Endothelial cell of umbilical vein (primary cell): ENCODE measurements around the gene REPS1. TPM values are rescaled to one million over a fixed set of nuclear protein-coding genes. Genes with fewer than 3 reads are reported as not detected.

Source experiments
- BruUV-seq: library from RNA; stranded (reverse); fragments of 400-500 nt; replicated peaks from 2 replicates; lab custom pipeline; 2021; lab: Mats Ljungman, UMichigan
- CTCF ChIA-PET: fragments of 300-600, 350-600 bp; sonication (Branson Sonifier 250); formaldehyde crosslinking; loops from one replicate; lab custom pipeline; 2021; ENCODE audit warnings: antibody characterized with exemption, inconsistent platforms; lab: Charles Lee
- POLR2A ChIA-PET: fragments of 300-600, 350-600 bp; sonication (Branson Sonifier 250); formaldehyde crosslinking; loops from one replicate; lab custom pipeline; 2021; ENCODE audit warnings: antibody characterized with exemption, inconsistent platforms; lab: Charles Lee
- DNase-seq: peaks from one replicate; pipeline ENCODE4 v3.0.0-alpha.2; 2011; ENCODE audit warnings: low read depth, low spot score
- FAIRE-seq: peaks from 2 replicates; lab custom pipeline; 2011; peaks lifted over from hg19 to GRCh38; lab: Jason Lieb, UNC
- H2AFZ ChIP-seq: 2 replicates; pipeline ENCODE4 v1.6.0; 2012; ENCODE audit warnings: low read depth, low read length, control low read depth, inconsistent platforms
- H3K27ac ChIP-seq: 2 replicates; pipeline ENCODE4 v1.5.1; 2011; ENCODE audit warnings: low read depth, mild to moderate bottlenecking, control low read depth, low read length, moderate library complexity; ENCODE audit not compliant: insufficient read depth
- H3K27me3 ChIP-seq, 2 experiments: 2 replicates each; pipeline versions ENCODE4 v1.6.0 to v1.6.1; 2011; ENCODE audit warnings: low read length in 2 of 2, mixed read lengths in 1 of 2; ENCODE audit not compliant: control insufficient read depth in 2 of 2, insufficient read depth in 2 of 2
- H3K36me3 ChIP-seq, 2 experiments: 2 replicates in 1 of 2; 3 replicates in 1 of 2; pipeline ENCODE4 v1.5.1; 2011; ENCODE audit warnings: low read length in 2 of 2, mild to moderate bottlenecking in 1 of 2, moderate library complexity in 1 of 2; ENCODE audit not compliant: control insufficient read depth in 2 of 2, insufficient read depth in 2 of 2; ENCODE audit errors: extremely low read depth in 1 of 2
- H3K4me1 ChIP-seq: 3 replicates; pipeline ENCODE4 v1.5.1; 2011; ENCODE audit warnings: mild to moderate bottlenecking, low read length; ENCODE audit not compliant: control insufficient read depth, insufficient read depth; ENCODE audit errors: extremely low read depth
- H3K4me2 ChIP-seq: 2 replicates; pipeline ENCODE4 v1.6.1; 2011; ENCODE audit warnings: low read length, control low read depth, mixed read lengths; ENCODE audit not compliant: insufficient read depth
- H3K4me3 ChIP-seq, 3 experiments: fragments of 200-600 bp in 1 of 3; sonication (generic), shearing (Covaris generic) in 1 of 3; replicated peaks in 1 of 3; 2 replicates each; pipeline ENCODE4 v1.5.1; 2011 to 2016; ENCODE audit warnings: control low read depth in 3 of 3, low read length in 3 of 3, mild to moderate bottlenecking in 2 of 3, inconsistent platforms in 1 of 3, low read depth in 1 of 3, moderate library complexity in 1 of 3; ENCODE audit not compliant: insufficient read depth in 1 of 3
- H3K79me2 ChIP-seq: 2 replicates; pipeline ENCODE4 v1.6.0; 2012; ENCODE audit warnings: low read length, inconsistent platforms; ENCODE audit not compliant: control insufficient read depth, insufficient read depth
- H3K9ac ChIP-seq: replicated peaks from 2 replicates; pipeline ENCODE3; 2011; ENCODE audit warnings: low read length, control low read depth; ENCODE audit not compliant: insufficient read depth; ENCODE audit errors: extremely low read depth
- H3K9me1 ChIP-seq: replicated peaks from 3 replicates; pipeline ENCODE4 v1.6.0; 2011; ENCODE audit warnings: mild to moderate bottlenecking, low read length; ENCODE audit not compliant: control insufficient read depth, insufficient read depth; ENCODE audit errors: extremely low read depth
- H3K9me3 ChIP-seq: replicated peaks from 2 replicates; pipeline ENCODE4 v1.5.1; 2012; ENCODE audit warnings: low read length, inconsistent platforms; ENCODE audit not compliant: control insufficient read depth, insufficient read depth
- H4K20me1 ChIP-seq: replicated peaks from 2 replicates; pipeline ENCODE3; 2011; ENCODE audit warnings: mild to moderate bottlenecking, low read length; ENCODE audit not compliant: control insufficient read depth, insufficient read depth; ENCODE audit errors: extremely low read depth
- CTCF ChIP-seq, 2 donors: IDR thresholded peaks; 1 replicate in 1 of 2; 2 replicates in 1 of 2; pipeline ENCODE4 v1.5.1; 2011; ENCODE audit warnings: low read length in 2 of 2, mild to moderate bottlenecking in 2 of 2, moderate library complexity in 2 of 2, control low read depth in 1 of 2, inconsistent platforms in 1 of 2, low read depth in 1 of 2; ENCODE audit not compliant: insufficient read depth in 1 of 2; ENCODE audit errors: extremely low read depth in 1 of 2
- EZH2 ChIP-seq: IDR thresholded peaks from 2 replicates; pipeline ENCODE4 v1.6.1; 2012; ENCODE audit warnings: borderline replicate concordance, low read depth, mild to moderate bottlenecking, moderate library complexity, low read length, inconsistent platforms; ENCODE audit not compliant: severe bottlenecking
- FOS ChIP-seq: IDR thresholded peaks from 2 replicates; pipeline ENCODE4 v1.6.1; 2011; ENCODE audit warnings: mild to moderate bottlenecking, low read length, moderate library complexity, borderline replicate concordance; ENCODE audit not compliant: insufficient read depth
- GATA2 ChIP-seq: IDR thresholded peaks from 2 replicates; pipeline ENCODE4 v1.7.0; 2011; ENCODE audit warnings: low read depth, mild to moderate bottlenecking, moderate library complexity, mixed read lengths, low read length; ENCODE audit not compliant: insufficient read length, insufficient read depth
- JUN ChIP-seq: IDR thresholded peaks from 2 replicates; pipeline ENCODE4 v1.6.1; 2011; ENCODE audit warnings: borderline replicate concordance, low read depth; ENCODE audit not compliant: insufficient read length, insufficient read depth
- MYC ChIP-seq: IDR thresholded peaks from one replicate; pipeline ENCODE4 v1.6.1; 2011; ENCODE audit warnings: mild to moderate bottlenecking, low read depth, low read length
- POLR2A ChIP-seq: IDR thresholded peaks from 2 replicates; pipeline ENCODE4 v1.6.1; 2012; ENCODE audit warnings: low read depth, mild to moderate bottlenecking, control low read depth, low read length
- POLR2AphosphoS5 ChIP-seq: IDR thresholded peaks from 2 replicates; pipeline ENCODE4 v1.6.1; 2012; ENCODE audit warnings: low read depth, mild to moderate bottlenecking, control low read depth, low read length, moderate library complexity; ENCODE audit not compliant: insufficient read depth
- dilution Hi-C: fragments of 300-500 bp; cut with MboI; formaldehyde crosslinking; loops from one replicate; pipeline ENCODE4 v1.15.0; 2019; ENCODE audit warnings: low sequenced_read_pairs; ENCODE audit not compliant: extremely low pct_ligation_motif_present
- intact Hi-C: fragments of 100-400 bp; cut with micrococcal nuclease; formaldehyde crosslinking; loops from one replicate; pipeline ENCODE4 v1.10.0; 2022
- polyA plus RNA-seq, 4 experiments: library from polyadenylated mRNA; depleted of rRNA in 3 of 4; stranded (reverse) in 3 of 4; unstranded in 1 of 4; fragments of >200 nt; gene quantifications; 2 replicates each; pipeline versions ENCODE4 v1.2.1 to v1.2.3, GENCODE V29; 2011 to 2012; ENCODE audit warnings: missing spikeins in 1 of 4
- total RNA-seq: library from RNA; stranded (reverse); gene quantifications from 2 replicates; pipeline ENCODE4 v1.2.3, GENCODE V29; 2021
- TF ChIP-seq, protein P1 (sequence below): IDR thresholded peaks from 2 replicates; pipeline ENCODE4 v1.6.1; 2011; ENCODE audit not compliant: insufficient read depth, insufficient read length

REPS1 gene
- total and polyA plus RNA-seq, 2 donors (not counting 3 experiments of a cell fraction or from before 2014, with no cell fraction given), result 20.6 to 35.0 TPM

DNA sequence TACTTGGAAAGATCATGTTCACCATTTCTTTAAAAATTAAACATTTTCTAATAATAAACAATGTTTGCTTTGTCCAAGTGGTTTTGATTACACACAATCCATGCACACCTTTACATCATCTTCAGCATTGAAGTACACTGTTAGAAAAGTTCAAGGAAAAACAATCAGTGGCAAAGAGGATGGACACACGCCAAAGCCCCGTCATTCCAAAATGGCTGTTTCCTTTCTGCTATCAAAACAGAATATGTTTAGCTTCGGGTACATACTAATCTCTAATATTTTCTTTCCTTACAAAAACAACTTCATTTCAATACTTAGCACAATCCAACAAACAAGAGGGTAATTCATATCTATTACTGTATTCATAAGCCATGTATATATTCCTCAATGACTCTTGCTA is 24.5 kb downstream of the REPS1 start:
- no TSS peak for BruUV-seq
- DNase-seq, result peak; percentile 88
- POLR2A ChIA-PET, result no interaction called here
- TF ChIP-seq FOS, result peak; percentile 6
- TF ChIP-seq POLR2A, result no peak
- TF ChIP-seq CTCF (IDR thresholded peaks at IDR 0.05; ENCODE audit: extremely low read depth in 1 of 2, insufficient read depth in 1 of 2, low read depth in 1 of 2, low read length in 2 of 2), result no peak
- TF ChIP-seq POLR2AphosphoS5, result peak; percentile 25
- TF ChIP-seq, protein P1, sequence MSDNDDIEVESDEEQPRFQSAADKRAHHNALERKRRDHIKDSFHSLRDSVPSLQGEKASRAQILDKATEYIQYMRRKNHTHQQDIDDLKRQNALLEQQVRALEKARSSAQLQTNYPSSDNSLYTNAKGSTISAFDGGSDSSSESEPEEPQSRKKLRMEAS, result no peak
- TF ChIP-seq MYC, result no peak
- no peak for TF ChIP-seq EZH2
- TF ChIP-seq JUN, result peak; percentile 25
- no peak for TF ChIP-seq GATA2
- H2AFZ ChIP-seq, result no peak overlapping the region
- peak; percentile 83 for FAIRE-seq
- CTCF ChIA-PET, result interaction anchor here (3.2 kb wide), 1 partner anchor 10 kb away, joined by 10 read pairs; no protein-coding TSS in a partner anchor
- H3K4me3 ChIP-seq, result peak overlapping the region in 1 of 3 experiments; percentile 61
- H3K36me3 ChIP-seq, result no peaks in the 10 kb centered on the region
- peaks cover 19% of the 10 kb centered on the region for H3K4me1 ChIP-seq
- H3K79me2 ChIP-seq, result peaks cover 70% of the 10 kb centered on the region
- H3K9me1 ChIP-seq, result no peaks in the 10 kb centered on the region
- dilution Hi-C loops (no loop called here), intact Hi-C loops (no loop called here)
- peak overlapping the region; percentile 66 for H3K27ac ChIP-seq
- no peaks in the 10 kb centered on the region for H4K20me1 ChIP-seq
- peak overlapping the region; percentile 20 for H3K9ac ChIP-seq
- H3K27me3 ChIP-seq, result no peaks in the 10 kb centered on the region
- peak overlapping the region; percentile 88 for H3K4me2 ChIP-seq
- no peaks in the 10 kb centered on the region for H3K9me3 ChIP-seq
